H9 (cell line): Measurements from ENCODE around the gene SELL. TPM values are rescaled to one million over a fixed set of nuclear protein-coding genes. Genes with fewer than 3 reads are reported as not detected.

Experiments used
- DNase-seq: peaks from one replicate; pipeline ENCODE4 v3.0.0-alpha.2; 2017
- H2AFZ ChIP-seq: one replicate; pipeline ENCODE4 v1.6.1; 2013; ENCODE audit warnings: mild to moderate bottlenecking, low read length, control low read depth, moderate library complexity
- H2AK5ac ChIP-seq: 2 replicates; pipeline ENCODE4 v1.6.1; 2013; ENCODE audit warnings: low read length, control low read depth, mixed read lengths; ENCODE audit not compliant: insufficient read length
- H2BK120ac ChIP-seq: one replicate; pipeline ENCODE4 v1.6.1; 2013; ENCODE audit warnings: low read depth, mild to moderate bottlenecking, low read length, control low read depth, inconsistent platforms; ENCODE audit not compliant: poor library complexity, severe bottlenecking
- H2BK12ac ChIP-seq: 2 replicates; pipeline ENCODE4 v1.6.1; 2013; ENCODE audit warnings: low read length, control low read depth, mixed read lengths, low read depth; ENCODE audit not compliant: insufficient read length
- H2BK15ac ChIP-seq: 2 replicates; pipeline ENCODE4 v1.6.1; 2013; ENCODE audit warnings: low read depth, low read length, control low read depth
- H2BK20ac ChIP-seq: one replicate; pipeline ENCODE4 v1.6.1; 2013; ENCODE audit warnings: low read depth, mild to moderate bottlenecking, low read length, control low read depth, inconsistent platforms; ENCODE audit not compliant: poor library complexity, severe bottlenecking
- H2BK5ac ChIP-seq: 2 replicates; pipeline ENCODE4 v1.6.1; 2013; ENCODE audit warnings: low read length, control low read depth, mixed read lengths; ENCODE audit not compliant: insufficient read length
- H3K14ac ChIP-seq: 2 replicates; pipeline ENCODE4 v1.6.1; 2013; ENCODE audit warnings: low read length, control low read depth; ENCODE audit not compliant: insufficient read depth
- H3K18ac ChIP-seq: 2 replicates; pipeline ENCODE4 v1.6.1; 2013; ENCODE audit warnings: low read depth, mild to moderate bottlenecking, mixed read lengths, low read length, control low read depth; ENCODE audit not compliant: insufficient read length
- H3K23ac ChIP-seq: 2 replicates; pipeline ENCODE4 v1.6.1; 2013; ENCODE audit warnings: low read length, control low read depth, mixed read lengths, low read depth; ENCODE audit not compliant: insufficient read length
- H3K23me2 ChIP-seq: 2 replicates; pipeline ENCODE4 v1.6.1; 2013; ENCODE audit warnings: low read depth, mild to moderate bottlenecking, mixed read lengths, low read length, control low read depth; ENCODE audit not compliant: insufficient read length, poor library complexity, severe bottlenecking
- H3K27ac ChIP-seq: 2 replicates; pipeline ENCODE4 v1.5.1; 2013; ENCODE audit warnings: low read length, control low read depth, mixed read lengths, low read depth; ENCODE audit not compliant: insufficient read length
- H3K27me3 ChIP-seq: 2 replicates; pipeline ENCODE4 v1.6.1; 2013; ENCODE audit warnings: low read length, control low read depth, inconsistent platforms; ENCODE audit not compliant: insufficient read depth
- H3K4ac ChIP-seq: 2 replicates; pipeline ENCODE4 v1.6.1; 2013; ENCODE audit warnings: low read depth, mild to moderate bottlenecking, control low read depth, inconsistent platforms, low read length, moderate library complexity
- H3K4me1 ChIP-seq: 2 replicates; pipeline ENCODE4 v1.6.1; 2013; ENCODE audit warnings: low read length, control low read depth, inconsistent platforms; ENCODE audit not compliant: insufficient read depth
- H3K4me2 ChIP-seq: 2 replicates; pipeline ENCODE4 v1.6.1; 2013; ENCODE audit warnings: low read length, control low read depth, mixed read lengths; ENCODE audit not compliant: insufficient read length, insufficient read depth
- H3K56ac ChIP-seq: 2 replicates; pipeline ENCODE4 v1.6.1; 2013; ENCODE audit warnings: low read depth, mild to moderate bottlenecking, mixed read lengths, low read length, control low read depth; ENCODE audit not compliant: insufficient read length
- H3K79me1 ChIP-seq: 2 replicates; pipeline ENCODE4 v1.6.1; 2013; ENCODE audit warnings: low read depth, mild to moderate bottlenecking, moderate library complexity, low read length, control low read depth, inconsistent platforms; ENCODE audit not compliant: insufficient read depth, poor library complexity, severe bottlenecking
- H3K79me2 ChIP-seq: 2 replicates; pipeline ENCODE4 v1.6.1; 2013; ENCODE audit warnings: low read length, control low read depth, inconsistent platforms; ENCODE audit not compliant: insufficient read depth
- H3K9ac ChIP-seq: 2 replicates; pipeline ENCODE4 v1.6.1; 2013; ENCODE audit warnings: low read length, control low read depth, mixed read lengths; ENCODE audit not compliant: insufficient read length; ENCODE audit errors: extremely low read depth
- H3K9me3 ChIP-seq: one replicate; pipeline ENCODE4 v1.6.1; 2013; ENCODE audit warnings: low read depth, low read length, inconsistent platforms; ENCODE audit not compliant: control insufficient read depth
- H3T11ph ChIP-seq: one replicate; pipeline ENCODE4 v1.6.1; 2013; ENCODE audit warnings: mild to moderate bottlenecking, low read length, control low read depth, inconsistent platforms
- H4K20me1 ChIP-seq: one replicate; pipeline ENCODE4 v1.6.1; 2013; ENCODE audit not compliant: control insufficient read depth, insufficient read length, insufficient read depth
- H4K5ac ChIP-seq: 2 replicates; pipeline ENCODE4 v1.6.1; 2013; ENCODE audit warnings: low read depth, mild to moderate bottlenecking, mixed read lengths, low read length, control low read depth; ENCODE audit not compliant: insufficient read length
- H4K8ac ChIP-seq: replicated peaks from 2 replicates; pipeline ENCODE4 v1.6.1; 2013; ENCODE audit warnings: low read length, control low read depth, mixed read lengths, low read depth; ENCODE audit not compliant: insufficient read length
- H4K91ac ChIP-seq: 2 replicates; pipeline ENCODE4 v1.6.1; 2013; ENCODE audit warnings: low read depth, mild to moderate bottlenecking, moderate library complexity, mixed read lengths, low read length, control low read depth; ENCODE audit not compliant: insufficient read length
- H3K27ac Mint-ChIP-seq, 3 experiments: 2 replicates in 2 of 3; 3 replicates in 1 of 3; pipeline ENCODE4 v1.8.0; 2020 to 2021; ENCODE audit warnings: mixed read lengths in 3 of 3, mild to moderate bottlenecking in 1 of 3, moderate library complexity in 1 of 3
- H3K27me3 Mint-ChIP-seq: 2 replicates; pipeline ENCODE4 v1.8.0; 2021; ENCODE audit warnings: low read depth, mild to moderate bottlenecking, moderate library complexity, mixed read lengths
- H3K36me3 Mint-ChIP-seq, 3 experiments: 2 replicates in 2 of 3; 3 replicates in 1 of 3; pipeline ENCODE4 v1.8.0; 2020 to 2021; ENCODE audit warnings: low read depth in 3 of 3, mixed read lengths in 3 of 3; ENCODE audit not compliant: insufficient read depth in 1 of 3
- H3K4me1 Mint-ChIP-seq, 2 experiments: 2 replicates each; pipeline ENCODE4 v1.8.0; 2020; ENCODE audit warnings: mixed read lengths in 2 of 2
- H3K4me3 Mint-ChIP-seq, 2 experiments: 2 replicates in 1 of 2; 3 replicates in 1 of 2; pipeline ENCODE4 v1.8.0; 2020 to 2021; ENCODE audit warnings: mild to moderate bottlenecking in 2 of 2, mixed read lengths in 2 of 2, moderate library complexity in 1 of 2
- H3K9me3 Mint-ChIP-seq, 2 experiments: 2 replicates in 1 of 2; 3 replicates in 1 of 2; pipeline ENCODE4 v1.8.0; 2020; ENCODE audit warnings: mild to moderate bottlenecking in 2 of 2, mixed read lengths in 2 of 2, moderate library complexity in 1 of 2
- CTCF ChIP-seq: fragments of 200-600 bp; sonication (generic); conservative IDR thresholded peaks from 3 replicates; pipeline ENCODE4 v1.8.0; 2021; ENCODE audit warnings: antibody characterized with exemption, mild to moderate bottlenecking
- WGBS: extraction: QIAGEN DNeasy Blood & Tissue Kit; methylation state at CpG from one replicate; pipeline ENCODE4 v1.1.7; 2013; ENCODE audit warnings: missing lambda C conversion rate, low lambda C conversion rate, mixed read lengths; ENCODE audit not compliant: insufficient read length; ENCODE audit errors: extremely low coverage; 5-methylcytosine and 5-hydroxymethylcytosine counted together
- total RNA-seq: library from RNA; stranded (reverse); gene quantifications from 2 replicates; pipeline ENCODE4 v1.2.1, GENCODE V29; 2021

SELL gene
- total RNA-seq, 1 experiment from 2014 or later: not detected

GRCh38 chr1:169725930-169726329 lies 14.5 kb upstream of the SELL start:
- no peak overlapping the region for H2BK20ac ChIP-seq
- H3K18ac ChIP-seq: no peak overlapping the region
- Mint-ChIP-seq H3K36me3 (no peaks in the 10 kb centered on the region), H3K4me1 (no peaks in the 10 kb centered on the region), H3K27ac (no peak overlapping the region), H3K9me3 (no peaks in the 10 kb centered on the region; a peak in 1 of 5 replicates), H3K27me3 (no peaks in the 10 kb centered on the region), H3K4me3 (no peak overlapping the region)
- no peak overlapping the region for H2AK5ac ChIP-seq
- no peaks in the 10 kb centered on the region for H3K79me1 ChIP-seq
- WGBS: no CpG with 5 or more reads among the region's 3 CpGs
- H2BK15ac ChIP-seq: no peak overlapping the region
- H2BK5ac ChIP-seq: no peak overlapping the region
- H4K8ac ChIP-seq: no peak overlapping the region
- no peak overlapping the region for H3K23ac ChIP-seq
- no peak overlapping the region for H4K91ac ChIP-seq
- no peak overlapping the region for H4K5ac ChIP-seq
- no peak overlapping the region for H3K27ac ChIP-seq
- no peaks in the 10 kb centered on the region for H3K79me2 ChIP-seq
- H3T11ph ChIP-seq: no peak overlapping the region
- no peak overlapping the region for H2AFZ ChIP-seq
- H4K20me1 ChIP-seq: no peaks in the 10 kb centered on the region
- no peak overlapping the region for H3K14ac ChIP-seq
- no peak for DNase-seq
- no peaks in the 10 kb centered on the region for H3K23me2 ChIP-seq
- H3K27me3 ChIP-seq: 0 out of 2 replicates have a peak, but pooled peaks cover 2% of the 10 kb centered on the region
- no peak overlapping the region for H2BK12ac ChIP-seq
- no peak overlapping the region for H3K56ac ChIP-seq
- H2BK120ac ChIP-seq: no peak overlapping the region
- H3K4me2 ChIP-seq: no peak overlapping the region
- no peak for TF ChIP-seq CTCF
- no peaks in the 10 kb centered on the region for H3K9me3 ChIP-seq
- H3K9ac ChIP-seq: no peak overlapping the region
- no peak overlapping the region for H3K4ac ChIP-seq
- no peaks in the 10 kb centered on the region for H3K4me1 ChIP-seq
